ENCODE measurements around the gene AMBRA1. TPM values are rescaled to one million over a fixed set of nuclear protein-coding genes. Genes with fewer than 3 reads are reported as not detected.
"Not testable (repeated sequence)": the region's sequence is repeated elsewhere in the genome, so short reads cannot be mapped to it uniquely, and the experiment has no call there.

AMBRA1 gene
- total and polyA plus RNA-seq, 8 donors, result 4.6 to 59.4 (median 23.3) TPM

DNA sequence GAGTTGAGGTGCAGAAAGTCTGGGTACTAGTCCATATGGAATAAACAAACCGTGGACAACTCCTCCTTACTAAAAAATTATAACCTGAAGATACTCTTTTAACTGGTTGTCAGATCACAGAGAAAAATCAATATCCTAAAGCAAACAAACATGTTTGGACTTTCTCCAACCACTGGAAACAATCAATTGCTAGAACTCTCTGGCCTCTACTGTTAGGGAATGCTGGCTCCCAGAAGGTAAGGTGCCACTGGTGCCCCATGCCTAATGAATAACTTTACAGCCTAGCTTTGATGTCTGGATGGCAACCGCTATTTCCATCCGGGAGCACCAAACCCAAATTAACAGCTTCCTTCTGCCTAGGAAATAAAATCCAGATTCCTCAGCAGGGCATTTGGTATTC, 74.5 kb downstream of the AMBRA1 start:
- H3K27me3 ChIP-seq, result no peaks in the 10 kb centered on the region
- WGBS, 5 donors, result 70 to 92% (median 85%) methylated on average over 3 of the region's 3 CpGs
- DNase-seq, result no peak
- TF ChIP-seq CTCF (IDR thresholded peaks at IDR 0.05) (no peak), EP300 (IDR thresholded peaks at IDR 0.05) (no peak), POLR2A (IDR thresholded peaks at IDR 0.05) (no peak), POLR2AphosphoS5 (IDR thresholded peaks at IDR 0.05) (no peak)
- no peak overlapping the region for H3K4me3 ChIP-seq
- intact Hi-C loops (cut with DNase I; ENCODE audit: low total_unique reads), result no loop called here
- H3K9me3 ChIP-seq, result no peaks in the 10 kb centered on the region
- no peak overlapping the region for H3K27ac ChIP-seq
- peaks cover 4 to 46% (median 28%) of the 10 kb centered on the region in 4 donors for H3K4me1 ChIP-seq
- no peaks in the 10 kb centered on the region for H3K36me3 ChIP-seq

GRCh38 chr11:46518928-46519327, 74.9 kb downstream of the AMBRA1 start:
- H3K27me3 ChIP-seq; H3K36me3 ChIP-seq; H3K27ac ChIP-seq; intact Hi-C loops (cut with DNase I; ENCODE audit: low total_unique reads); H3K9me3 ChIP-seq; H3K4me3 ChIP-seq; DNase-seq: not testable (repeated sequence)
- peaks cover 4 to 51% (median 28%) of the 10 kb centered on the region in 4 donors for H3K4me1 ChIP-seq
- WGBS, 5 donors, result 91 to 94% (median 92%) methylated on average over 7 of the region's 7 CpGs

DNA sequence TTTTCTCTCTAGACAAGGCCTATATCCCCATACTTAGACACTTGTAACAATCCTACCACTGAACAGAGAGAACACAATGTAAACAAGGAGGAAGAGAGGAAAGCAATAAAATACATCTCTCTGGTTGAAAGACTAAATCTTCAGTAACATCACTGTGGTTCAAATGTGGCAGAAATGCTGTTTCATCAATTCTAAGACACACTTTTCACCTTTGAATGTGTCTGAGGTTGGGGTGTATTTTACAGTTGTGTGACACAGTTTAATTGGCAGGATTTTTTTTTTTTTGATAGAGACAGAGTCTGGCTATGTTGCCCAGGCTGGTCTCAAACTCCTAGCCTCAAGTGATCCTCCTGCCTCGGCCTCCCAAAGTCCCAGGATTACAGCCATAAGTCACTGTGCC, 79.5 kb downstream of the AMBRA1 start:
- H3K36me3 ChIP-seq, result peaks cover 0 to 13% (median 5%) of the 10 kb centered on the region in 4 donors
- TF ChIP-seq POLR2AphosphoS5 (IDR thresholded peaks at IDR 0.05), result no peak
- 88 to 100% (median 90%) methylated on average over 1 of the region's 1 CpG for WGBS, 5 donors
- H3K4me1 ChIP-seq, result peaks cover 0 to 34% (median 18%) of the 10 kb centered on the region in 4 donors
- H3K4me3 ChIP-seq, result no peak overlapping the region
- H3K27ac ChIP-seq, result no peak overlapping the region
- intact Hi-C loops (cut with DNase I; ENCODE audit: low total_unique reads), result no loop called here
- DNase-seq, result no peak
- no peaks in the 10 kb centered on the region for H3K9me3 ChIP-seq
- H3K27me3 ChIP-seq, result no peaks in the 10 kb centered on the region

DNA sequence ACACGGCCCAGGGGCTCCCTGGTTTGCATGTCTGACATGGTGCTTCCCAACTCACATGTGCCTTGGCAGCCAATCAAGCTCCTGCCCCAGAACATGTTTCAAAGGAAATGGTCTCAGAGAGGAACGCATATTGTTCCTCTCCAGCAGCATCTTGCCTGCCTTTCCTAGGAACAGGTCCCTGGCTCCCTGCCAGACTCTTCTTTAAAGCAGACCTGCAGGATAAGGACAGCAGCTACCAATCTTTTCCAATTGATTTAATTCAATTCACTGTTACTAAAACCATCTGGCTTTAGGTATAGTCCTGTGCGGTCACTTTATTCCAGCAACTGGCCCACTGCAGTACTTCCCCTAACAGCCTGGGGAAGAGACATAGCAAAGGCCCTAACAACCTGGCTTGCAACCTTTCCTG, 79.9 kb downstream of the AMBRA1 start:
- H3K9me3 ChIP-seq, result no peaks in the 10 kb centered on the region
- H3K27ac ChIP-seq, result no peak overlapping the region
- no peaks in the 10 kb centered on the region for H3K27me3 ChIP-seq
- H3K4me3 ChIP-seq, result no peak overlapping the region
- peak; percentile 52 to 79 for DNase-seq
- no peak for TF ChIP-seq POLR2A (IDR thresholded peaks at IDR 0.05)
- no peak for TF ChIP-seq CTCF (IDR thresholded peaks at IDR 0.05)
- no peak for TF ChIP-seq EP300 (IDR thresholded peaks at IDR 0.05)
- TF ChIP-seq POLR2AphosphoS5 (IDR thresholded peaks at IDR 0.05), result no peak
- intact Hi-C loops (cut with DNase I; ENCODE audit: low total_unique reads), result no loop called here
- H3K4me1 ChIP-seq, result peaks cover 0 to 32% (median 17%) of the 10 kb centered on the region in 4 donors
- peaks cover 0 to 13% (median 5%) of the 10 kb centered on the region in 4 donors for H3K36me3 ChIP-seq
- 56 to 66% (median 61%) methylated on average over 3 of the region's 3 CpGs for WGBS, 5 donors

GRCh38 chr11:46512261-46512881, 81.5 kb downstream of the AMBRA1 start:
- peaks cover 0 to 27% (median 15%) of the 10 kb centered on the region in 4 donors for H3K4me1 ChIP-seq
- intact Hi-C loops (cut with DNase I; ENCODE audit: low total_unique reads), result no loop called here
- no peak overlapping the region for H3K27ac ChIP-seq
- no peaks in the 10 kb centered on the region for H3K9me3 ChIP-seq
- no peaks in the 10 kb centered on the region for H3K27me3 ChIP-seq
- TF ChIP-seq EP300 (IDR thresholded peaks at IDR 0.05), result no peak
- TF ChIP-seq POLR2A (IDR thresholded peaks at IDR 0.05), result no peak
- no peak for TF ChIP-seq POLR2AphosphoS5 (IDR thresholded peaks at IDR 0.05)
- TF ChIP-seq CTCF (IDR thresholded peaks at IDR 0.05), result no peak
- DNase-seq, result no peak
- H3K4me3 ChIP-seq, result no peak overlapping the region
- 96 to 98% (median 96%) methylated on average over 5 of the region's 5 CpGs for WGBS, 5 donors
- H3K36me3 ChIP-seq, result peaks cover 5 to 28% (median 18%) of the 10 kb centered on the region in 4 donors
